C4-2B (cell line): ENCODE data around the gene CALML5.

Experiments
- CTCF ChIP-seq: fragments of 450-650 bp; conservative IDR thresholded peaks from 2 replicates; pipeline ENCODE4 v1.5.1; 2017; ENCODE audit warnings: mild to moderate bottlenecking
- ZFX ChIP-seq: fragments of 450-650 bp; IDR thresholded peaks from 2 replicates; pipeline ENCODE4 v1.6.1; 2017

GRCh38 chr10:5480162-5480941 is 19.0 kb downstream of the CALML5 start:
- TF ChIP-seq CTCF (no peak), ZFX (no peak)
